ENCODE measurements around the gene ARFGAP2. TPM values are rescaled to one million over a fixed set of nuclear protein-coding genes. Genes with fewer than 3 reads are reported as not detected.
"Not testable (repeated sequence)": the region's sequence is repeated elsewhere in the genome, so short reads cannot be mapped to it uniquely, and the experiment has no call there.

Gene ARFGAP2
- total and polyA plus RNA-seq, 10 donors: 46.7 to 216 (median 93.6) TPM

DNA sequence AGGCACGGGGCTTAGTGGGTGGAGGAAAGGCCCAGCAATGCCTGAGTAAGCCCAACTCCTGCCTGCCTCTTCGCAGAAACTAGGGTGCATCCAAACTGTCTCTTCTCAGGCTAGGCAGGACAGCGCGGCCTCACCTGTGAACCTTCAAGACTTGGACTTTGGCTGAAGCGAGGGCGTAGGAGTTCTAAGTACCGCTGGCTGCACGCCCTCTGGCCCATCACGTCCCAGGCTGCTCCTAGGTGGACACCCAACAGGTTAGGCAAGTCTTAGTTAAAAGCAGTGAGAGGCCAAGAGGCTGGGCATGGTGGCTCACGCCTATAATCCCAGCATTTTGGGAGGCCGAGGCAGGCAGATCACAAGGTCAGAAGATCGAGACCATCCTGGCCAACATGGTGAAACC is 36.3 kb upstream of the ARFGAP2 start:
- Histone ChIP-seq H3K9me3 (no peaks in the 10 kb centered on the region), H3K36me3 (peaks cover 0 to 16% (median 0%) of the 10 kb centered on the region in 6 donors), H3K27me3 (replicated peaks in 1 of 7) (no peaks in the 10 kb centered on the region), H3K4me3 (no peak overlapping the region), H3K27ac (no peak overlapping the region), H3K4me1 (peaks cover 14 to 42% (median 32%) of the 10 kb centered on the region in 6 donors)
- no peak for DNase-seq
- TF ChIP-seq POLR2AphosphoS5 (IDR thresholded peaks at IDR 0.05): no peak
- no peak for TF ChIP-seq POLR2A (IDR thresholded peaks at IDR 0.05)
- TF ChIP-seq CTCF (IDR thresholded peaks at IDR 0.05 in 8 of 11, conservative IDR thresholded peaks at IDR 0.05 in 3 of 11): no peak
- intact Hi-C loops (cut with DNase I; ENCODE audit: low total_unique reads): no loop called here
- WGBS, 5 donors: 89 to 96% (median 94%) methylated on average over 12 of the region's 12 CpGs

DNA sequence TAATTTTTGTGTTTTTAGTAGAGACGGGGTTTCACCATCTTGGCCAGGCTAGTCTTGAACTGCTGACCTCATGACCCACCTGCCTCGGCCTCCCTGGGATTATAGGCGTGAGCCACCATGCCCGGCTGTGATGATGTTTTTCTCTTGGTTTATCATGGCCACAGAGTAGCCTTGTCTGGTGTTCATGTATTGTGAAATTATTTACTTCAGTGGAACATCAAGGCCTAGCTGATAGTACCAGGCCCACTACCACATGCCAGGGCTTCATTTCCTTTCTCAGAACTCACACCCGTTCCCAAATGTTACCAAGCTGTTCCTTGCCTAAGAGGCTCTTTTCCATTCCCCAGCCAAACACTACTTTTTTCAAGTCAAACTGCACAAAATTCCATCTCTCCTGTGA is 31.9 kb upstream of the ARFGAP2 start:
- intact Hi-C loops (cut with DNase I; ENCODE audit: low total_unique reads): no loop called here
- Histone ChIP-seq H3K9me3 (no peaks in the 10 kb centered on the region), H3K36me3 (no peaks in the 10 kb centered on the region), H3K27ac (no peak overlapping the region), H3K4me3 (no peak overlapping the region), H3K4me1 (peaks cover 0 to 4% (median 1%) of the 10 kb centered on the region in 6 donors), H3K27me3 (replicated peaks in 1 of 7) (no peaks in the 10 kb centered on the region)
- no peak for TF ChIP-seq POLR2A (IDR thresholded peaks at IDR 0.05)
- TF ChIP-seq CTCF (IDR thresholded peaks at IDR 0.05 in 8 of 11, conservative IDR thresholded peaks at IDR 0.05 in 3 of 11): no peak
- no peak for TF ChIP-seq POLR2AphosphoS5 (IDR thresholded peaks at IDR 0.05)
- 86 to 94% (median 91%) methylated on average over 5 of the region's 5 CpGs for WGBS, 5 donors
- no peak for DNase-seq

- H3K36me3 ChIP-seq; H3K4me3 ChIP-seq; intact Hi-C loops (cut with DNase I; ENCODE audit: low total_unique reads); H3K4me1 ChIP-seq; H3K27ac ChIP-seq; DNase-seq; H3K9me3 ChIP-seq; H3K27me3 ChIP-seq (replicated peaks in 1 of 7): not testable (repeated sequence)
- WGBS, 5 donors: 91 to 96% (median 93%) methylated on average over 13 of the region's 13 CpGs
Observed at GRCh38 chr11:47208008-47208552, 31.4 kb upstream of the ARFGAP2 start.

DNA sequence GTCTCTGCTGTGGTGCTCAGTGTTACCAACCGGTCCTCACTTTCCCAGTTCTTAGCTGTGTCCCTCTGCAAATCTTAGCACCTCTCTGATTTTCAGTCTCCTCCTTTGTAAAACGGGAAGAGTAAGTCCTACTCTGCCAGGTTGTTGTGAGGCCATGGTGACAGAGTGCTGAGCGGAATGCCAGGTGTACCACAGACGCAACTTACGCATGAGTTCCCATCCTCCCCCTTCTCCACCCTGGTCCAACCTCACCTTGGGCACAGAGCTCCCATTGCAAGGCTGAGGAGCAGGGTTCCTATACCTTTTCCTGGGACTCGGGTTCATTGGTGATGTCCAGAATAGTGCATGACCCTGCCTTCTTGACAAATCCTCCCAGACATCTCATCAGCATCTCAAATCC is 30.8 kb upstream of the ARFGAP2 start:
- no peaks in the 10 kb centered on the region for H3K36me3 ChIP-seq
- DNase-seq: no peak
- WGBS, 5 donors: 81 to 88% (median 86%) methylated on average over 6 of the region's 6 CpGs
- intact Hi-C loops (cut with DNase I; ENCODE audit: low total_unique reads): no loop called here
- no peaks in the 10 kb centered on the region for H3K4me1 ChIP-seq
- TF ChIP-seq POLR2AphosphoS5 (IDR thresholded peaks at IDR 0.05) (no peak), CTCF (IDR thresholded peaks at IDR 0.05 in 8 of 11, conservative IDR thresholded peaks at IDR 0.05 in 3 of 11) (no peak), POLR2A (IDR thresholded peaks at IDR 0.05) (no peak)
- no peak overlapping the region for H3K27ac ChIP-seq
- no peak overlapping the region for H3K4me3 ChIP-seq
- no peaks in the 10 kb centered on the region for H3K9me3 ChIP-seq
- no peaks in the 10 kb centered on the region for H3K27me3 ChIP-seq (replicated peaks in 1 of 7)

GRCh38 chr11:47206577-47206976 is 29.9 kb upstream of the ARFGAP2 start:
- 83 to 95% (median 88%) methylated on average over 5 of the region's 5 CpGs for WGBS, 5 donors
- intact Hi-C loops (cut with DNase I; ENCODE audit: low total_unique reads); H3K27me3 ChIP-seq (replicated peaks in 1 of 7); H3K9me3 ChIP-seq; H3K36me3 ChIP-seq; H3K27ac ChIP-seq; DNase-seq; H3K4me3 ChIP-seq; H3K4me1 ChIP-seq: not testable (repeated sequence)
